HG03575 (cell line): ENCODE data around the gene NUPR2.
"Not testable (repeated sequence)": the region's sequence is repeated elsewhere in the genome, so short reads cannot be mapped to it uniquely, and the experiment has no call there.

Experiments used
- ATAC-seq: cut with Tn5 transposase; IDR thresholded peaks from one replicate; pipeline ENCODE4 v1.9.1; 2021; ENCODE audit not compliant: unreplicated experiment, insufficient number of reproducible peaks, low FRiP score; ENCODE audit errors: extremely low read depth

Gene NUPR2

GRCh38 chr7:56115852-56116538, at the start of gene NUPR2:
NUPR2 (minus strand) TSS chr7:56116417; CDS start chr7:56116314, 103 bp downstream.
- no peak for ATAC-seq

GRCh38 chr7:56157238-56157790, 41.1 kb upstream of the NUPR2 start:
- ATAC-seq, result no peak

- not testable (repeated sequence) for ATAC-seq
Measured at GRCh38 chr7:56131062-56131461, 14.8 kb upstream of the NUPR2 start.

- no peak for ATAC-seq
Measured at GRCh38 chr7:56127241-56127975, 11.2 kb upstream of the NUPR2 start.

GRCh38 chr7:56125831-56126230, 9.6 kb upstream of the NUPR2 start:
- no peak for ATAC-seq

GRCh38 chr7:56124981-56125380, 8.8 kb upstream of the NUPR2 start:
- no peak for ATAC-seq

- ATAC-seq, result no peak
Measured at GRCh38 chr7:56121440-56121839, 5.2 kb upstream of the NUPR2 start.

- not testable (repeated sequence) for ATAC-seq
Measured at GRCh38 chr7:56112244-56112643, 4.0 kb downstream of the NUPR2 start.

- no peak for ATAC-seq
Measured at GRCh38 chr7:56110611-56111010, 5.6 kb downstream of the NUPR2 start.

- ATAC-seq, result no peak
Measured at GRCh38 chr7:56107954-56108258, 8.3 kb downstream of the NUPR2 start.

GRCh38 chr7:56106108-56107073, 9.8 kb downstream of the NUPR2 start, which contains the start of gene CHCHD2:
CHCHD2 (minus strand) TSS chr7:56106476; CDS start chr7:56106413, 63 bp downstream.
- ATAC-seq, result peak; percentile 98

GRCh38 chr7:56105508-56105907, 10.7 kb downstream of the NUPR2 start:
- no peak for ATAC-seq

GRCh38 chr7:56104138-56104537, 12.1 kb downstream of the NUPR2 start:
- not testable (repeated sequence) for ATAC-seq

GRCh38 chr7:56099653-56100052, 16.6 kb downstream of the NUPR2 start:
- ATAC-seq, result no peak

GRCh38 chr7:56098187-56099008, 17.8 kb downstream of the NUPR2 start:
- ATAC-seq, result not testable (repeated sequence)

- ATAC-seq, result no peak
Measured at GRCh38 chr7:56097700-56098099, 18.5 kb downstream of the NUPR2 start.

GRCh38 chr7:56092789-56093531, 23.3 kb downstream of the NUPR2 start, which contains the start of gene PHKG1:
PHKG1 (minus strand) TSS chr7:56092952; CDS start chr7:56088941, 4,011 bp downstream.
- no peak for ATAC-seq

GRCh38 chr7:56092388-56092787, 23.8 kb downstream of the NUPR2 start:
- not testable (repeated sequence) for ATAC-seq
